SHP77 treated with DMSO at 0.1 percent for 48 hours (cell line): ENCODE results near the gene KIRREL3.

Source experiments
- DNase-seq: peaks from one replicate; lab custom pipeline; 2025; lab: John Stamatoyannopoulos, UW

Gene KIRREL3

DNA sequence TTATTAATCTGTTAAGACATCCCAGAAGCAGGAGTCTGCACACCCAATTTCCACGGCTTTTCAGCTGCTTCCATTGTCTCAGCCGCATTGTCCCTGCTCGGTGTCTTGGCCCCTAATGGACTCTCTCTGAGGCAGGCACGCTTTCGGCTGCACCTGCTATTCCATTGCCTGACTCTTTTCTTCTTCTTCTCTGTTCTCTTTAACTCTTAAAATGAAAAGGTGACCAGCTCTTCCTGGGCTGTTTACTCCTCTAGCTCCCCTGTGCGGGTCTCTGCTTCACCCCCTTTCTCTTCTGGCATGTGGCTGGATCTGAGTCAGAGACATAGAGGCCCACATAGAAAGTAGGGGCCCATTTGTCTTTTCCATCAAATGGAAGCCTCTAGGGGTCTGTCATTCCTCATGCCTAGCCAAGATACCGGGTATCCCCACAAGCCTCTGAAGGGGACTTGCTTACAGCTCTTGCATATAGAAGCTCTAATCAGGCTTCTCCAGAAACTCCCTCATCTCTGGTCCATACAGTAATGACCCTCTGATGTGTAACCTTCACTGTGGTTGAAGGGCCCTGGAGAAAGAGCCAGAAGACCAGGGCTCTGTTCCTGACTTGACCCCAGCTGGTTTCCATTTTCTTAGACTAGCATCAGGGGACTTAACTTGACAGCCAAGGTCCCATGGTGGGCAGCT is 401.2 kb downstream of the KIRREL3 start:
- DNase-seq: no peak

DNA sequence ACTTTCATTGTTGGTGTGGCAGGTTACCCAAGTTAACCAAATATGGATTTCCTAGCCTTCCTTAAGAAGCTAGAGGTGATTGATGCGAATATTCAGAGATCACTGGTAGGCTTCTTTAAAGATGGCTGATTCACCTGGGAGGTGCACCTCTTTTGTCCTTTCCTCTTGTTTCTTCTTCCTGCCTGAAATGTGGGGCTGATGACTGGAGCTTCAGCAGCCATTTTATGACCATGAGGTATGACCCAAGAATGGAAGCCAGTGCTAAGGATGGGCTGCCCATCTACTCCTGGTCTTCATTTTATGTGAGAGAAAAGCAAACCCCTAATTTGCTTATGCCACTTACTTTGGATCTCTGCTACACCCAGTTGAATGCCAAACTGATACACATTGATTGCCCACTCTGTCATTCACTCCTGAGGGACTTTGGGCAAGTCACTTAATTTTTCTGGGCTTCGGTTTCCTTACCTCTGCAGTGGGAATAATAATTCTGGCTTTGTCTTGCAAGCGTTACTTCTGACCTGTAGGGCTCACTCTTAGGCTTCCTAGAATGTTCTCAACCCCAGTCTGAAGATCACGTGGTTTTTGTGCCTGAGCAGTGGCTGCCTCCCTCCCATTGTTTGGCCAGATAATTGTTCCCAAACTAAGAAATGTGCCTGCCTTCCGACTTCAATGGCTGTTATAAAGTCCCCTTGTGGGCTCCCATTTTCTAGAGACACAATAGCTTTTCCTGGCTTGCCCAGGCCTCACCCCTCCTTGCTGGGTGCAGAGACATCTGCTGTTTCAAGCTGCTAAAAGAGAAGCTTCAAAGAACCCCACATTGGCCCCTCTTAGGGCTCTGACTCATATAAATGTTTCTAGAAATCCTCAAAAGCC is 402.0 kb downstream of the KIRREL3 start:
- no peak for DNase-seq

DNA sequence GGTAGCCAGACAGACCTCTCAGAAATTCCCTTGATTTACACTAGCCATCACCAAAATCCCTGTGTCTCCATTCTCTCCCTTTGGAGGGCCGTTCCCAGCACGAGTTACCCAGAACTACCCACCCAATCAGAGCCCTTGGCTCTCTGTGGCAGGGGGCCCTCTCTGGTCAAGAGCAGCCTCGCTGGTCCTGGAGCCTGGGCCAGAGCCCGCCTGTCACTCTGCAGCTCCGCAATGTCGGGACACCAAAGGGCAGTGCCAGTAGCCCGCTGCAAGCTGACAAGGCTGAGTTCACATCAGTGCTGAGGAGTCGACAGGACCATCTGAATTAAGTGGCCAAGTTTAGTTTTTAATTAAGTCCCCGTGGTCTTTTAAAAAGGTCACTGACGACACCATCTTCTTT is 403.5 kb downstream of the KIRREL3 start:
- no peak for DNase-seq

DNA sequence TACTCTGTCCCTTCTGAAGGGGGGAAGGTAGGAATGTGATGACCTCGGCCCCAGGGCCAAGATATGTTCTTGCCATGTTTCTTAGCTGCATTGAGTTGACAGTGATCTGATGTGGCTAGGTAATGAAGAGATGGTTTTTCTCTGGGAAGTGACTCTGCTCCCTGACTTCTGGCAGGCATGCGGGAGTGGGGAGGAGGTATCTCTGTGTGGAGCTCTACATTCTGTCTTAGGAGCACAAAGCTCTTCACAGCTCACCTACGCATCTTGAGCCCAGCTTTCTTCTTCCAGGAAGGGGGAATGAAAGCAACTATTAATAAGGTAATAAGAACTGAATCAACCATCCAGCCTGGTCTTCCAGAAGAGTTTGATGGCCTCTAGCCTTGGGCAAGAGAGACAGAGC is 404.1 kb downstream of the KIRREL3 start:
- no peak for DNase-seq

DNA sequence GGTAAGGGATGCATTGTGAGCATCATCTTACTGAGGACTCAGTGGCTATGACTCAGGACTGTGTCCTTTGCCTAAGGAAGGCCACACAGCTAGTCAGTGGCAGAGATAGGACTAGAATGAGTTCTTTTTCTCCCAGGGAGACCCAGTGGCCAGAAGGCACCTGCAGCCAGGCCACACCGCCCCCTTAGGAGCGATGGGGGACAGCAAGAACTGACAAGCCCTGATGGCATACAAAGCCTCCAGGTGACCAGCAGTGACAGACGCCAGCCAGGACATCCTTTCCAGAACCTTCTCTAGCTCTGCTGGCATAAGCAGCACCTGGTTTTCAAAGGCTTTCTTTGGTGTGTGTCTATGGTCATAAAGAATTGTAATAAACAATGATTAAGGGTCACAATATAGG is 405.0 kb downstream of the KIRREL3 start:
- no peak for DNase-seq

DNA sequence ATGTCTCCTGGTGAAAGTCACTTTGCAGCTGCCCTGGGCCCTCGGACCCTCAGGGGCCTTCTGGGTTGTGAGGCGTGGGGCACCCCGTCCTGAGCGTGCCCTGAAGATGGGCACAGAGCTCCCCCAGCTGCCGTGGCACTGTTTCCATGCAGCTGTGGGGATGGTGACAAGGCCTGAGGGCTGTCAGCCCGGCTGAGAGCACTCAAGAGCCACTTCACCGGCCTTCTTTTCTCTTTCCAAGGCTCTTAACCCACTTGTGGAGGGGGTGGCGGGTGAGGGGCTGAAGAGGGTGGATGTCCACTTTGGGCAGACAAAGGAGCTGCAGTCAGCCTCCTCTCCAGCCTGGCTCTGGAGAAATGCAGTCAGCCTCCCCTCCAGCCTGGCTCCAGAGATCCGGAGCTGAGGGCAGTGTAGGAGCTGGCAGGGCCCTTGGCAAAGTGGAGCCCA is 405.6 kb downstream of the KIRREL3 start:
- no peak for DNase-seq

DNA sequence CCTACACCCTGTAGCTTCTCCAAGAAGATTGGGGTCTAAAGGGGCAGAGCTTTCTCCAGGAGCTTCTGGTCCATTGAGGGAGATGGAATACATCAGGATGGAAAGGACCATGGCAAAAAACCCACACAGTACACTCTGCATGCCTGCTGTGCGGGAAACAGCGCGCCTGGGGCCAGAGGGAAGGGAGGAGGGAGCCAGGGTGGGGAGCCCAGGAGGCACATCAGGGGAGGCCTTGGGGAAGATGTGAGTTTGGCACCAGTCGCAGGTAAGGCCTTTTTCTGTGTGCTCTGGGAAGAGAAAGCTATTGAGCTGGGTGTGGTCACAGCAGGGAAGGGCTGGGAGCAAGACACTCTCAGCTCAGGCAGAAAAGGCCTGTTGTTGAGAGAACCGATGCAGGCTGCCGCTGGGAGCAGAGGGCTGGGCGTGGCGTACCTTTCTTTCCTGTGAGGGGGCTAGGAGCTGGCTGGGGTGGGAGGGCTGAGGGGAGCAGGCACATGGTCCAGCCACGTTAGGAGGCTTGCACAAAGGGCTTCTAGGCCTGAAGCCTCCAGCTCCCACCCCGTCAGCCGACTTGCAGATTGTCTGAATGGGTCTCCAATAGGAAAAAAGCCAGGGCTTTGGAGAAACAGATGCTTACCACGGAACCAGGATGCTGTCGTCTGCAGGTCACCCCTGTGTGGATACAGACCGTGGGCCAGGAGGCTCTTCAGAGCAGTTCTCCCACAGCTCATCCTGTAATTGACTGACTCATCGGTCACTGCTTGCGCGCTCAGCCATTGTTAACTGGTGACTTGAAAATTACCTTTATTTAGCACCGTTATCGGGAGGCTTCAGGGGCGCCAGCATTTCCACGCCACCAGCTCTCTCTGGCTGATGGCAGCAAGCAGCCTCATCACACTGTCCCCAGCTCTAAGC is 407.8 kb downstream of the KIRREL3 start:
- DNase-seq: no peak

DNA sequence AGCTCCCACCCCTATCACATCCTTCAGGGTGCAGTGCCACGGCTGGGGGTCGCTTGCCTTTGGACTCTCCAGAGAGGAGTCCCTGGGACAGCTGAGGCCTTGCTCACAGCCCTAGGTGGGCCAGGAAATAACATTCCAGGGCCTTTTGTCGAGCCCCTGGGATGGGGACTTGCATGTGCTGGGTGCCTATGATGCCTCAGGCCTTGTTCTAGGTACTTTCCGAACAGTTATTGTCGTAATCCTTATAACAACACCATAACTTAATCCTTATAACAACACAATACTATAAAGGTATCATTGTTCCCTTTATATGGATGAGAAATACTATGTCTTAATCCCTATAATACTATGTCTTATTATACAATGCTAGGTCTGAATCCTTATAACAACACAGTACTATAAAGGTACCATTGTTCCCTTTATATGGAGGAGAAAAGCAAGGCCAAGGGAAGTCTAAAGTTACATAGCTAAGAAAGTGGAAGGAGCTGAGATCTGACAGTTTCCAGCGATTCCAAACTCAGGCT is 408.5 kb downstream of the KIRREL3 start:
- no peak for DNase-seq

DNA sequence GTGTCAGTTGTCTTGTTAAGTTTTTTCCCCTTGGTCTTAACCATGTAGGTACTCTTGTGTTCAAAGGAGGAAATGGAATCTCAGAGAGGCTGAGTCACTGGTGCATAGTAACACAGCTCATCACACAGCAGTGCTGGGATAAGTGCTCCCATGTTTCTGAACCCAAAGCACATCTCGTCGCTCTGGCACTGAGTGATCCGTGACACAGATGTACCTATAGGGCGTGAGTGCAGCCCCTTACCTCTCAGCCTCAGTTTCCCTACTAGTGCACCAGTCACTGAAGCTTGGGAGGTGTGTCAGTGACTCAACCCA is 411.1 kb downstream of the KIRREL3 start:
- no peak for DNase-seq

DNA sequence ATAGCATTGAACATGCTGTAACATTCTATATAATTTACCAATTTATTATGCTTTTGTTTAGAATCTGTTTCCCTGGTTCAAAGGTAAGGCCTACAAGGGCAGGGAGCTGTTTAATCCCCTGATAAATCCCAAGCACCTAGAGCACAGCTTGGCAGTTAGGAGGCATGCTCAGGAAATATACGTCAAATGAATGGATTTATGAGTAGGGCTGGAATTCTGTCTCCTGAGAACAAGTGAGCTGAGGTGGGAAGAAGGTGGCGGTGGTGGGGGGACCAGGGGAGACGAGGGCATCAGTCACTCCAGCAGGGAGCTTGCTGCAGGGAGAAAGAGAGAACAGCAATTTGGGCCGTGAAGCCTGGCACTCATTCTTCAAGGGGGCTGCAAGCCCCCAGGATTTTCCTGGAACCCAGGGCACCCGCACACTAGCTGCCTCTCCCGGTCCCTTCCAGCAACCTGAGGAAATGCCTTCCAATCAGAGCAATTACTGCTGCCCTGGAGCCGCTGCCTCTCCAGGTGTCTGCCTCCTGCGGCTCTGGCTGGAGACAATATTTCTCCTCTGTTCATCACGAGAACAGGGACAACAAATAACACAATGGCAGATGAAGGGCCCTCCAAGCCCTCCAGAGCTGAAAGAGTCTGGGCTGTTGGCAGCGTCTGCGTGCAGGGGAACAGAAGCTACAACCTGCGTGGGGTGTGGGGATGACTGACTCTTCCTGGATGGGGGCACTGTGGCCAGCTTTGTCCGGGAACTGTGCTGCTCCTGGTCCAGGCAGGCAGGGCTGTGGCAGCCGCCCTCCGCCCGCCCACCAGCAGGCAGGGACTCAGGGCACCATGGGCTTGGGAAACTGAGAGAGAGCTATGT is 411.7 kb downstream of the KIRREL3 start:
- no peak for DNase-seq

DNA sequence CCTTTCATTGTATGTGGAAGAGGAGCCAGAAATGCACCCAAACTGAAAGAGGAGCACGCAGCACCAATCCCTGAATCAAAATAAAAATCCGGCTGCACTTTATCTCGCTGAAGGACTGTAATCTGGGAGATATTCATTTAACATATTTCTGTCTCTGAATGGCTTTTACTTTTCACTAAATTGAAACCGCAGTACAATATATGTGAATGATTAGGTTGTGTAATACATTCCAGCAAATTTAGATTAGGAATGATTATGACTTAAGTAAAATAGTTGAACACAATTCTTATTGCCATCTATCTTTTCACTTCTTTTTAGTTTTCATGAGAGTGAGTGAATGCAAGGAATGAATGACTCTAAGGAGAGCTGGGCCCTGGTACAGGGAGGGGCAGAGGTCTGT is 413.0 kb downstream of the KIRREL3 start:
- no peak for DNase-seq

DNA sequence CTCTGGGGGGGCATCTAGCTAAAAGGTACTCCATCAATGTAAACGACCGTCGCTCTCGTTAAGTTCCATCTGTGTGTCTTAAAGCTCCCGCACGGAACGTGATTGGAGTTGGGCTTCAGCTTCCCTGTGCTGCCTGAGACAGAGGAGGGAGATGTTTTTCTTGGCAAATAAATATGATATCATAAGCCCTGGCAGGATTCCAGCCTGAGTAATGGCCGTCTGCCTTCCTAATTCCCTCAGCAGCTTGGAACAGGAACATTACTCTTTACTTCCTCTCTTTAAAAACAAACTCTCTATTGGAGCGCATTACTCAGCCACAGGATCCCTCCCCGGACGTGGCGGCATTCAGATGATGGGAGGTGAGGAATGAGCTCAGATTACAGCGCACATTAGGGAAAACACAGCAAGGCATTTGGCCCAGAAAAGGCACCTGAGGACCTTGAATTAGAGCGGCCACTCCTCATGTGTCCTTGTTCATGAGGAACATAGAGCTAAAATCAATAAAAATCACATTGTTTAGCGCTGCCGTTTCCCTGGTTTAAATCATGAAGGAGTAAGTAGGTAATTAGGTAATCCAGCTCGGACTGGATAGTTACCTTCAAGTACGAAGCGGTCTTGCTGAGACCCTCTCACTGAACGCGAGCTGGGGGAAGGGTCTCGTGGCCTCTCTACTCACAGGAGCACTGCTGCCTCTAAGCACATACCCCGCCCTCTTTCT is 414.6 kb downstream of the KIRREL3 start:
- DNase-seq: peak; percentile 29

DNA sequence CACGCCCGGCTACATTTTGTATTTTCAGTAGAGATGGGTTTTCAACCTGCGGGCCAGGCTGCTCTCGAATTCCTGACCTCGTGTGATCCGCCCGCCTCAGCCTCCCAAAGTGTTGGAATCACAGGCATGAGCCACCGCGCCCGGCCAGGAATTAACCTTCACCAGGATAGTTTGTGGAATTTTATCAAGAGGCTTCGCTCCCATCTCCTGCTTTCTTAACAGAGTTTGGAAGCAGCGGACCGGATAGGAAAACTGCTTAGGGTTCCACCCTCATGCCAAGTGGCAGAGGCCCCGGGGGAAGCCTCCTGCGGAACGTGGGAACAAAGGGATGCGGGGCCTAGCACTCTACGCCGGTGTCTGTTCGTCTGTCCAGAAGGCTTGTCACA is 415.2 kb downstream of the KIRREL3 start:
- DNase-seq: no peak

DNA sequence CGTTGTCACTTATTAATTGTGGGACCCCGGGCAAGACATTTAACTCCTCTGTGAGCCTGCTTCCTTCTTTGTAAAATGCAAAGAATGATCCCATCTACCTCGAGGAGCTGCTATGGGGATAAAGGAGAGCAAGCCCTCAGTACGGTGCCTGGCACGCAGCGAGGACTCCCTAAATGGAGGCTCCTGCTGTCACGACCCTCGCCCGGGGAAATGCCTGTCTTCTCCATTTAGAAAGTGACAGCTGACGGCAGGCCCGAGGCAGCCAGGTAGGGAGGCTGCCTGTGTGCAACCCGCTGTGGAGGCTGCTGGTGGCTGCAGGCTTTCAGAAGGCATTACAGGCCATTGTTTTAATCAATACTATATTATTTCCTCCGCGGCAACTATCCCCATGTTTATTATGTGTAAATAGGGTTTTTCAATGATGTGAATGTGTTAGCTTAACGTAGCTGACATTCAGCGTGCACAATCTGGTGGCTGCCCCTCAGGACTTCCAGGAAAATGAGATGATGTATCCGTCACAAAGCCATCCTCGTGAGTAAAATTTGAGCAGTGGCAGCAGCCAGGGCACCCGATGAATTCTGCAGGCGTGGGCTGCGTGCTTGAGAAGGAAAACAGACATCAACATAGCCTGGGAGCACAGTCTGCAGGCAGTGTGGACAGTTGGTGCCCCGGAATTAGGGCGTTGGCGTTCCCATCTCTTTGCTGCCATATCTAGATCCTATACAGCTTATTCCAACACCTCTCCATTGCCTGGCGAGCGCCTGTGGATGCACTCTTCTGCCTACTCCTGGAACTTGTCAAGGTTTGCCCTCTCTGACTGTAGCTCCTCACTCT is 416.8 kb downstream of the KIRREL3 start:
- DNase-seq: no peak

DNA sequence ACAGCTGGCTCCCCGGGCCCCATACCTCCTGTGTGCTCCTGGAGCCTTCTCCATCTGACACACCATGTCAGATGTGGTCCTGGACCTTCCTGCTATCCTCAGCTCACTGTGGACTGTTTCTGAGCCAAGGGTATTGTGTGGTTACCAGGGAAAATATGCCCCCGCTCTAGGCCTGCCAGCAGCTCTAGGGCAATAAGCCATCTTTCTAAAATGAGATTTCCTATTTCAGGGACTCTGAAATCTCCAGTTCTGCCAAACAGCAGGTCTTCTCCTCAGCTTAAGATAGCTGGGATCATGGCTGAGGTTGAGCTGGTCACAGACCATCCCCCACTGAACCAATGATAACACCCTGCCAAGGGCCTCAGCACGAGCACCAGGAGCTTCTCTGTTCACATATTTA is 417.5 kb downstream of the KIRREL3 start:
- no peak for DNase-seq

DNA sequence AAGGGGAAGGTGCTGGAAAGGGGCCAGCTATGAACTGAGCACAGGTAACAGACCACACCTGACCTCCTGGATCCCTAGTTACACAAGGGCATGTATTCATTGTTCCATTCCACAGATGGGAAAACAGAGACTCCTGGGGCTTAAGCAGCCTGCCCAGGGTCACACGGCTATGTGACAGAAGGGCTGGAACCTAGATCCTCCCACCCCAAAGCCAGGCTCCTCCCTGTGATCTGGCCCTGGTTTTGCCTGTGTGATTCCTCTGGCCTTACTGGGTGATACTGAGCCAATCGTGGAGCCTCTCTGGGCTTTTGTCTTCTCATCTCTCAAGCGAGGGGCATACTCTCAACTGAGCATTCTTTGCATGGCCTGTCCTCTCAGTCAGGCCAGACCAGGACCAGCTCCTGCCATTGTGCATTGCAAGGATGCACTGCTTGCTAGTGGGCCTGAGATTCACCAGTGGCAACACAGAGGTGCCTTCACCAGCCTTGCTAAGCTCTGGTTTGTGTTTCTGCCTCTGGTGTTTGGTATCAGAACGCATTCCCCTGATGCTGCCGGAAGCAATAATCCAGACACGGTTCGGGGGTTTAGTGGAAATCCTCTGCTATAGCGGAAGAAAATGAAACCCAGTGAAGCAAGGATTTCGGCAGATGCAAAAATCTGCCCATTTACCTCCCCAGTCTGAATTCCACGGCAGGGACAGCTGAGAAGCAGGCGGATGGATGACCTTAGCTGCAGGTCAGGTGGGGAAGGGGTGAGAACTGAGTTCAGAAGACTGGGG is 418.5 kb downstream of the KIRREL3 start:
- no peak for DNase-seq

DNA sequence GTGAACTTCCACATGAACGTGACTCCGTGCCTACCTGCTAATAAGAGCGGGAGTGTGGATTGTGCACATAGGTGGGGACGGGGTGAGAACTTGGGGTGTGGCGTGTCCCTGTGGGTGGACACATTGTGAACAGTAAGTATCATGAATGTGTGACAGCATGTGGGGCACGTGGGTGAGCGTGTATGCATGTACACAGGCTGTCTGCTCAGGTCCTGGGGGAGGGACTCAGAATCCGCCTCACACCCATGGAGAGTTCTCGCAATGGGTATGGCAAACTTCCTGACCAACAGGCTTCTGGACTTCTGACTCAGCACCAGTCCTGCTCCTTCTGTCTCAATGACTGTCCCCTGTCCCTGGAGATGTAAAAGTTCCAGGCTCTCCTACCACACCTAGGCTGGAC is 422.1 kb downstream of the KIRREL3 start:
- DNase-seq: no peak

DNA sequence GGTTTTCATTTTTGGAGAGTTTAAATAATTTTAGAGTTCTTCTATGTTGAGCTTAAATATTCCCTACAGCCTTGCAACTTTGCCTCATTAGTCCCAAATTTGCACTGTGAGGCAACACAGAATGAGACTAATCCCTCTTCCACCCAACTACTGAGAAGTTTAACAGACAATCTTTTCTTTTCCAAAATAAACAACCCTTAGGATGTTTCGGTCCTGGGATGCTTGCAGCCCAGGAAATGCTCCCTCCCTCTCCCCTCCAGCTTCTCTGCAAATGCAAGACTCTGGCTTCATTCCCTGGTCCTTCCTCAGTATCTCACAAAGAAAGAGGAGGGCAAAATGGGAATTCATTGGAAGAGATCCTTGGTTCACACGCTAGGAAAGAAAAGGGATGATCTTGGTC is 422.5 kb downstream of the KIRREL3 start:
- no peak for DNase-seq

DNA sequence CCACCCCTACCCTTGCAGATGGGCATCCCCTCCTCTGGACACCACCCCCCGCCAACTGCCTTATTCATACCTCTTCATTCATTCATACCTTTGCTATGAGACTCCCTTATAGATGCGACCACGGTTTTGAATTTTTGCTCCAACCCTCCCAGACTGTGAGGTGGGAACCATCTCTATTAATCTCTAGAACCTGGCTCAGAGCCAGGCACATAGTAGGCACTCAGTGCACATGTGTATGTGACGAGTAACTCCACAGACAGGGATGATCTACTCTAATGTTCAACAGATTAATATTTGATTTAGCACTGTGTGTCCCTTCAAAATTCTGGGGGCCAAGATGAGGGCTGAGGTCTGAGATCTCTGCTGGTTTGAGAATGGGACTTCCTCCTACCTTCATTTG is 424.7 kb downstream of the KIRREL3 start:
- no peak for DNase-seq
